Amniotic stem cell (primary cell): ENCODE data around the gene UBE2G1.

Experiments
- DNase-seq: peaks from one replicate; lab custom pipeline; 2025; lab: John Stamatoyannopoulos, UW

UBE2G1 gene

GRCh38 chr17:4247361-4247970 is 119.0 kb downstream of the UBE2G1 start:
- DNase-seq = no peak

- no peak for DNase-seq
Measured at GRCh38 chr17:4246674-4247073, 119.8 kb downstream of the UBE2G1 start.

- DNase-seq = no peak
Measured at GRCh38 chr17:4241535-4241934, 124.9 kb downstream of the UBE2G1 start.

GRCh38 chr17:4236456-4236855 is 130.0 kb downstream of the UBE2G1 start:
- DNase-seq = no peak

GRCh38 chr17:4235372-4236279 is 130.8 kb downstream of the UBE2G1 start:
- no peak for DNase-seq

- DNase-seq = no peak
Measured at GRCh38 chr17:4234401-4234800, 132.1 kb downstream of the UBE2G1 start.

- no peak for DNase-seq
Measured at GRCh38 chr17:4233668-4234258, 132.7 kb downstream of the UBE2G1 start.

- DNase-seq = no peak
Measured at GRCh38 chr17:4232168-4232813, 134.2 kb downstream of the UBE2G1 start.

- peak; percentile 78 for DNase-seq
Measured at GRCh38 chr17:4229627-4230541, 136.6 kb downstream of the UBE2G1 start.

GRCh38 chr17:4221899-4222659 is 144.4 kb downstream of the UBE2G1 start:
- no peak for DNase-seq

GRCh38 chr17:4221163-4221562 is 145.3 kb downstream of the UBE2G1 start:
- DNase-seq = no peak

GRCh38 chr17:4220655-4221054 is 145.8 kb downstream of the UBE2G1 start:
- no peak for DNase-seq
